ENCODE measurements around the gene BCL2. TPM values are rescaled to one million over a fixed set of nuclear protein-coding genes. Genes with fewer than 3 reads are reported as not detected.

The BCL2 gene
- polyA plus RNA-seq, 1 experiment = 0.35 TPM

- DNase-seq (ENCODE audit: low read depth, low spot score) = no peak
- CTCF ChIA-PET = no interaction called here
- Histone ChIP-seq H3K9me3 (ENCODE audit: control insufficient read depth, insufficient read depth, low read length) (no peaks in the 10 kb centered on the region; the same call in 1 of the 2 replicates), H3K4me3 (ENCODE audit: low read depth, low read length) (no peak overlapping the region), H3K27me3 (ENCODE audit: control insufficient read depth, insufficient read depth, low read length) (peaks cover 2% of the 10 kb centered on the region), H3K27ac (ENCODE audit: low read depth, low read length) (no peak overlapping the region)
- TF ChIP-seq, protein P1, sequence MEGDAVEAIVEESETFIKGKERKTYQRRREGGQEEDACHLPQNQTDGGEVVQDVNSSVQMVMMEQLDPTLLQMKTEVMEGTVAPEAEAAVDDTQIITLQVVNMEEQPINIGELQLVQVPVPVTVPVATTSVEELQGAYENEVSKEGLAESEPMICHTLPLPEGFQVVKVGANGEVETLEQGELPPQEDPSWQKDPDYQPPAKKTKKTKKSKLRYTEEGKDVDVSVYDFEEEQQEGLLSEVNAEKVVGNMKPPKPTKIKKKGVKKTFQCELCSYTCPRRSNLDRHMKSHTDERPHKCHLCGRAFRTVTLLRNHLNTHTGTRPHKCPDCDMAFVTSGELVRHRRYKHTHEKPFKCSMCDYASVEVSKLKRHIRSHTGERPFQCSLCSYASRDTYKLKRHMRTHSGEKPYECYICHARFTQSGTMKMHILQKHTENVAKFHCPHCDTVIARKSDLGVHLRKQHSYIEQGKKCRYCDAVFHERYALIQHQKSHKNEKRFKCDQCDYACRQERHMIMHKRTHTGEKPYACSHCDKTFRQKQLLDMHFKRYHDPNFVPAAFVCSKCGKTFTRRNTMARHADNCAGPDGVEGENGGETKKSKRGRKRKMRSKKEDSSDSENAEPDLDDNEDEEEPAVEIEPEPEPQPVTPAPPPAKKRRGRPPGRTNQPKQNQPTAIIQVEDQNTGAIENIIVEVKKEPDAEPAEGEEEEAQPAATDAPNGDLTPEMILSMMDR (IDR thresholded peaks at IDR 0.05; ENCODE audit: low read depth, low read length) = no peak
- POLR2A ChIA-PET = no interaction called here
Measured at GRCh38 chr18:63107171-63107845, 212.3 kb downstream of the BCL2 start.

- Histone ChIP-seq H3K9me3 (ENCODE audit: control insufficient read depth, insufficient read depth, low read length) (no peaks in the 10 kb centered on the region; the same call in 1 of the 2 replicates), H3K27me3 (ENCODE audit: control insufficient read depth, insufficient read depth, low read length) (peaks cover 2% of the 10 kb centered on the region), H3K27ac (ENCODE audit: low read depth, low read length) (no peak overlapping the region), H3K4me3 (ENCODE audit: low read depth, low read length) (no peak overlapping the region)
- DNase-seq (ENCODE audit: low read depth, low spot score) = no peak
- ChIA-PET CTCF (no interaction called here), POLR2A (no interaction called here)
- TF ChIP-seq, protein P1 (IDR thresholded peaks at IDR 0.05; ENCODE audit: low read depth, low read length) = no peak
Measured at GRCh38 chr18:63106727-63107126, 212.8 kb downstream of the BCL2 start.

GRCh38 chr18:63105636-63106316 is 213.8 kb downstream of the BCL2 start:
- Histone ChIP-seq H3K27me3 (ENCODE audit: control insufficient read depth, insufficient read depth, low read length) (peaks cover 2% of the 10 kb centered on the region), H3K4me3 (ENCODE audit: low read depth, low read length) (no peak overlapping the region), H3K9me3 (ENCODE audit: control insufficient read depth, insufficient read depth, low read length) (no peaks in the 10 kb centered on the region; the same call in 1 of the 2 replicates), H3K27ac (ENCODE audit: low read depth, low read length) (no peak overlapping the region)
- DNase-seq (ENCODE audit: low read depth, low spot score) = no peak
- ChIA-PET CTCF (no interaction called here), POLR2A (no interaction called here)
- TF ChIP-seq, protein P1 (IDR thresholded peaks at IDR 0.05; ENCODE audit: low read depth, low read length) = no peak

- no peaks in the 10 kb centered on the region for H3K27me3 ChIP-seq (ENCODE audit: control insufficient read depth, insufficient read depth, low read length)
- POLR2A ChIA-PET = no interaction called here
- no peak overlapping the region for H3K4me3 ChIP-seq (ENCODE audit: low read depth, low read length)
- no peaks in the 10 kb centered on the region; the same call in 1 of the 2 replicates for H3K9me3 ChIP-seq (ENCODE audit: control insufficient read depth, insufficient read depth, low read length)
- CTCF ChIA-PET = no interaction called here
- DNase-seq (ENCODE audit: low read depth, low spot score) = no peak
- TF ChIP-seq, protein P1 (IDR thresholded peaks at IDR 0.05; ENCODE audit: low read depth, low read length) = no peak
- no peak overlapping the region for H3K27ac ChIP-seq (ENCODE audit: low read depth, low read length)
Measured at GRCh38 chr18:63104868-63105267, 214.7 kb downstream of the BCL2 start.

All from AG04450 (cell line).